Effector memory CD8-positive, alpha-beta T cell (primary cell): Measurements from ENCODE around the gene CALML6.

ENCODE experiments used
- ATAC-seq: fragments of 150-1000 bp; cut with Tn5 transposase; replicated peaks from 2 replicates; pipeline ENCODE4 v1.10.0; 2021; ENCODE audit warnings: mild to moderate bottlenecking, moderate library complexity
- DNase-seq, 3 experiments: peaks; one replicate each; pipeline ENCODE4 v3.0.0; 2021
- H3K27ac Mint-ChIP-seq, 2 donors: one replicate each; pipeline ENCODE4 v1.8.0; 2022; ENCODE audit warnings: mild to moderate bottlenecking in 2 of 2, mixed read lengths in 2 of 2, moderate library complexity in 2 of 2
- H3K27me3 Mint-ChIP-seq, 2 donors: one replicate each; pipeline ENCODE4 v1.8.0; 2022; ENCODE audit warnings: mixed read lengths in 2 of 2
- H3K36me3 Mint-ChIP-seq: one replicate; pipeline ENCODE4 v1.8.0; 2022; ENCODE audit warnings: mild to moderate bottlenecking, moderate library complexity, mixed read lengths; ENCODE audit not compliant: insufficient read depth
- H3K4me1 Mint-ChIP-seq, 2 donors: one replicate each; pipeline ENCODE4 v1.8.0; 2022; ENCODE audit warnings: low read depth in 2 of 2, mixed read lengths in 2 of 2
- H3K4me3 Mint-ChIP-seq, 2 donors: one replicate each; pipeline ENCODE4 v1.8.0; 2022; ENCODE audit warnings: mild to moderate bottlenecking in 2 of 2, mixed read lengths in 2 of 2, moderate library complexity in 2 of 2
- H3K9me3 Mint-ChIP-seq, 2 donors: one replicate each; pipeline ENCODE4 v1.8.0; 2022; ENCODE audit warnings: mixed read lengths in 2 of 2
- total RNA-seq, 9 experiments: gene quantifications; one replicate each; lab custom pipeline; 2026; lab: John Stamatoyannopoulos, UW

Gene CALML6, protein sequence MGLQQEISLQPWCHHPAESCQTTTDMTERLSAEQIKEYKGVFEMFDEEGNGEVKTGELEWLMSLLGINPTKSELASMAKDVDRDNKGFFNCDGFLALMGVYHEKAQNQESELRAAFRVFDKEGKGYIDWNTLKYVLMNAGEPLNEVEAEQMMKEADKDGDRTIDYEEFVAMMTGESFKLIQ
- 0.10 to 0.78 (median 0.23) reads per million in 9 experiments for total RNA-seq

GRCh38 chr1:1914971-1915692, at the start of gene CALML6:
Gene CALML6, plus strand, starts transcription at chr1:1915260. Its CDS starts 21 bp downstream, at chr1:1915281.
- ATAC-seq: no peak
- Mint-ChIP-seq H3K9me3 (no peaks in the 10 kb centered on the region), H3K27ac (no peak within 1 kb of the TSS), H3K4me1 (peaks cover 11% of the 10 kb centered on the region in 2 donors), H3K4me3 (no peak within 1 kb of the TSS), H3K36me3 (peaks cover 9% of the 10 kb centered on the region), H3K27me3 (peaks cover 7 to 11% of the 10 kb centered on the region in 2 donors)
- DNase-seq: no peak

DNA sequence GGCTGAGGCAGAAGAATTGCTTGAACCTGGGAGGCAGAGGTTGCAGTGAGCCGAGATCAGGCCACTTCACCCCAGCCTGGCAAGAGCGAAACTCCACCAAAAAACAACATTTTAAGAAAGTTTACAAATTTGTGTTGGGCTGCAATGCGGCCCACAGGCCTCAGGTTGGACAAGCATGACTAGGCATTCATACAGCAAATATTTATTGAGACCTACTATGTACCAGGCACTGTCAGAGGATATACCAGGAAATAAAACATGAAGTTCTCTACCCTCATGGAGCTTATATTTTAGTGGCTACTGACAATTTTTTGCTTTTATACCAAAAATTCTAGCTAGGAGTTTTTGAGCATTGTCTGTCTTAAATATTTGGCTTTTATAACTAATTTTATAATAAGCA, 47.9 kb upstream of the CALML6 start:
- no peak for DNase-seq
- H3K9me3 Mint-ChIP-seq: no peaks in the 10 kb centered on the region
- no peak overlapping the region for H3K4me3 Mint-ChIP-seq
- H3K36me3 Mint-ChIP-seq: peaks cover 32% of the 10 kb centered on the region
- no peaks in the 10 kb centered on the region for H3K27me3 Mint-ChIP-seq
- peaks cover 57 to 73% of the 10 kb centered on the region in 2 donors for H3K4me1 Mint-ChIP-seq
- H3K27ac Mint-ChIP-seq: no peak overlapping the region
- no peak for ATAC-seq

GRCh38 chr1:1869469-1869868, 45.6 kb upstream of the CALML6 start:
- no peaks in the 10 kb centered on the region for H3K9me3 Mint-ChIP-seq
- DNase-seq (no peak), ATAC-seq (no peak)
- H3K4me1 Mint-ChIP-seq: peaks cover 61 to 65% of the 10 kb centered on the region in 2 donors
- no peaks in the 10 kb centered on the region for H3K27me3 Mint-ChIP-seq
- peak overlapping the region; percentile 50 to 80 for H3K27ac Mint-ChIP-seq
- peaks cover 47% of the 10 kb centered on the region for H3K36me3 Mint-ChIP-seq
- H3K4me3 Mint-ChIP-seq: peak overlapping the region; percentile 15 to 46

DNA sequence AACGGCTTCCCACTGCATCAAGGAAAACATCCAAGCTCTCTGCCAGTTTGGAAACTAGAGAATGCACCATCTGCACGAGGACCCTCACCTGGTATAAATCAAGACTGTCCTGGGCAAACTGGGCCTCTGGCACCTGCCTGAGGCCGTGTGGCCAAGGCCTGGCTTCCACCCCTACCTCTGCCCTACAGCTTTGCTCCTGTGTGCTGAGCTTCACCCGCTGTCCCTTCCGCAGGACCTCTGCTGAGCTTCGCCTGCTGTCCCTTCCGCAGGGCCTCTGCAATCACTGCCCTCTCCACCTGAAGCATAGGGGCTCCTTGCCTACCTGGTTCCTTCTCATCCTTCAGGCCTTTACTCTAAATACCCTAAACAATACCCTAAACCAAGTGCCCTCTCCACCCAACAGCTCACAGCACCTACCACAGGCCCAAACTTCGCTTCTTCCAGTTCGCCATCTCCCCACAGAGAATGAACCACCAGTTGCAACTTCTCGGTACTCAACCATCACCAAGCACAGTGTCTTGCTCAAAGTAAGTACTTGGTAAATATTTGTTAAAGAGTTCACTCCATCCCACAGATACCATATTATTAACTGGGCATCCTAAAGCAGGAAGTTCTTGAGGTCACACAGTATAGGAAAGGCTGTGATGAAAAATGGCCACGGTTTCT, 42.6 kb upstream of the CALML6 start:
- peak overlapping the region; percentile 33 to 51 for H3K27ac Mint-ChIP-seq
- no peaks in the 10 kb centered on the region for H3K27me3 Mint-ChIP-seq
- H3K4me3 Mint-ChIP-seq: peak overlapping the region; percentile 34 to 58
- DNase-seq (no peak), ATAC-seq (no peak)
- H3K9me3 Mint-ChIP-seq: no peaks in the 10 kb centered on the region
- peaks cover 61 to 62% of the 10 kb centered on the region in 2 donors for H3K4me1 Mint-ChIP-seq
- H3K36me3 Mint-ChIP-seq: peaks cover 63% of the 10 kb centered on the region

DNA sequence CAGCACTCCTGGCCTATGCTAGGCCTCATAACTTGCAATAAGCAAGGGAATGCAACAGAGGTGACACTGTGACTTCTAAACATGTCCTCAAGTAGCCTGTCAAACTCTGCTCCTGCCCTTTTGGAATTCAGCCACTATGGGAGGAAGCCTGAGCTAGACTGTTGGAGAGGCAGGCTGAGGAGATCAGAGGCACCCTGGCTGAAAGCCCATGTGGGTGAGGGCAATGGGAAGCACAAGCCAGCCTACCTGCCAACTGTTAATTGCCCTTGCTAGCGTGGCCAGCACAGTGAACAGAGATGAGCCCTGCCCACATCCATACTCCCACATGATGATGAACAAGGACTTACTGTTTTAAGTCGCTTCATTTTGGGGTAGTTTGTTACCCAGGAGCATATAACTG, 41.9 kb upstream of the CALML6 start:
- Mint-ChIP-seq H3K27ac (peak overlapping the region; percentile 33 to 51), H3K27me3 (no peaks in the 10 kb centered on the region), H3K36me3 (peaks cover 60% of the 10 kb centered on the region), H3K9me3 (no peaks in the 10 kb centered on the region), H3K4me1 (peaks cover 65% of the 10 kb centered on the region in 2 donors), H3K4me3 (peak overlapping the region; percentile 34 to 58)
- DNase-seq: no peak
- no peak for ATAC-seq

- no peak for DNase-seq
- no peak overlapping the region for H3K4me3 Mint-ChIP-seq
- ATAC-seq: no peak
- no peaks in the 10 kb centered on the region for H3K27me3 Mint-ChIP-seq
- no peaks in the 10 kb centered on the region for H3K9me3 Mint-ChIP-seq
- H3K4me1 Mint-ChIP-seq: peaks cover 68 to 69% of the 10 kb centered on the region in 2 donors
- peaks cover 75% of the 10 kb centered on the region for H3K36me3 Mint-ChIP-seq
- H3K27ac Mint-ChIP-seq: peak overlapping the region; percentile 51 to 89
Measured at GRCh38 chr1:1874901-1875300, 40.2 kb upstream of the CALML6 start.

DNA sequence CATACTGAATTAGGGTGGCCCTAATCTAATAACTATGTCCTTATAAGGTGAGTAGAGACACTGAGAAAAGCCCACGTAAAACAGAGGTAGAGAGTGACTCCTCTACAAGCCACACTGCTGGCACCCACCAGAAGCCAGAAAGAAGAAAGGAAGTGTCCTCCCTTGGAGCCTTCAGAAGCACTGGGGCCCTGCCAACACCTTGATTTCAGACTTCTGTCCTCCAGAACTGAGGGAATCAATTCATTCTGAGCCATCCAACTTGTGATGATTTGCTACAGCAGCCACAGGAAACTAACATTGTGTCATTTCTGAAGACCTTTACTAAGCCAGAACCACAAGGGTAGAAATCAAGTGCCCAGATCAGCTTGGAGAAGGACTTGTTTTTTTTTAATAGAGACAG, 39.1 kb upstream of the CALML6 start:
- Mint-ChIP-seq H3K27ac (peak overlapping the region; percentile 85 to 89), H3K36me3 (peaks cover 79% of the 10 kb centered on the region), H3K4me3 (peak overlapping the region; percentile 50 to 65), H3K4me1 (peaks cover 66 to 69% of the 10 kb centered on the region in 2 donors), H3K27me3 (no peaks in the 10 kb centered on the region), H3K9me3 (no peaks in the 10 kb centered on the region)
- ATAC-seq (peak; percentile 50), DNase-seq (no peak)

DNA sequence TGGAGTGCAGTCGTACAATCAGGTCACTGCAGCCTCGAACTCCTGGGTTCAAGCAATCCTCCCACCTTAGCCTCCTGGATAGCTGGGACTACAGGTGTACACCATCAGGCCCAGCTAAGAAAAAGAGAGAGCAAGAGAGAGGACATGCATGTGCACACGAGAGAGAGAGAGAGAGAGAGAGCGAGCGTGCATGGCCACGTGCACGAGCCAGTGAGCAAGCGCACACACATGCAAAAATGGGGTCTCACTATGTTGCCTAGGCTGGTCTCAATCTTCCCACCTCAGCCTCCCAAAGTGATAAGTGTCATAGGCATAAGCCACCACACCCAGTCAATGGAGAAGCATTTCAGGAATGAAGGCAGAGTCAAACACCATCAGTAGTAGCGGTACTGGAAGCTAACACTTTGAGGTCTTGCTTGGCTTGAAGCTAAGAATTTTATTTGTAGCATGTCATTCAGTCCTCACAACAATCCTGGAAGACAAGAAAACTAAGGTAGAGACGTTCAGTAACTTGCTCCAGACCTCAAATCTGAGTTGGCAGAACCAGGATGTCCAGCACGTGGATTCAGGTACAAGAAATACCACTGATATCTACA, 38.6 kb upstream of the CALML6 start:
- peak; percentile 4 for ATAC-seq
- peak overlapping the region; percentile 85 to 89 for H3K27ac Mint-ChIP-seq

DNA sequence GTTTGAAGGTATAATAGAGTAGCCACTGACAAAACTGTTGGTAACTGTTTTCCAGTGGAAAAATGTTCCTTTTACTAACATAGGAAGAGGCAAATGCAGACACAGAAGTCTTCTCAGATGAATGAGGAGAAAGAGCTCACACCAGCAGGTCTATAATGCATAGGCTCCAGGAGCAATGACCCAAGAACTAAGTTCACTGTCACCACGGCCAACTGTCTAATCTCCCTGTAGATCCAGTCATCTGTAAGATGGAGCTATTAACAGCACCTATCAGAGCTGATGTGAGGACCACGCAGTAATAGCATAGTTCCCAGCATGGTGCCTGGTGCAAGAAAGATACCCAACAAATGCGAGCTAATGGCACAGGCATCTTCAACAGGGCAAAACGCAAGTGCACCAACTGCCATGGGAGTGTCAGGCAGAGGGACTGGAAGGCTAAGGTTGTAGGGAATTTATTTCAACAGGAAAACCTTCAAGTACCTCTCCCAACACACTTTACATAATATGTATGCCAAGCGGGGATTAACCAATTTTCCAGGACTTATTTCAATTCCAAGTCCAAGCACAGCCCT, 37.1 kb upstream of the CALML6 start:
- H3K27me3 Mint-ChIP-seq: no peaks in the 10 kb centered on the region
- H3K4me3 Mint-ChIP-seq: peak overlapping the region; percentile 2 to 26
- H3K27ac Mint-ChIP-seq: peak overlapping the region in 1 of 2 donors; percentile 41
- H3K9me3 Mint-ChIP-seq: no peaks in the 10 kb centered on the region
- H3K36me3 Mint-ChIP-seq: peaks cover 82% of the 10 kb centered on the region
- ATAC-seq (no peak), DNase-seq (no peak)
- peaks cover 64 to 65% of the 10 kb centered on the region in 2 donors for H3K4me1 Mint-ChIP-seq

More for the DNA sequence above, 38.6 kb upstream of the CALML6 start:
- H3K36me3 Mint-ChIP-seq: peaks cover 80% of the 10 kb centered on the region
- no peak for DNase-seq
- peaks cover 66 to 69% of the 10 kb centered on the region in 2 donors for H3K4me1 Mint-ChIP-seq
- no peaks in the 10 kb centered on the region for H3K27me3 Mint-ChIP-seq
- peak overlapping the region; percentile 50 to 65 for H3K4me3 Mint-ChIP-seq
- no peaks in the 10 kb centered on the region for H3K9me3 Mint-ChIP-seq

GRCh38 chr1:1879942-1880341, 35.1 kb upstream of the CALML6 start:
- peaks cover 81% of the 10 kb centered on the region for H3K36me3 Mint-ChIP-seq
- H3K27me3 Mint-ChIP-seq: no peaks in the 10 kb centered on the region
- peaks cover 63 to 72% of the 10 kb centered on the region in 2 donors for H3K4me1 Mint-ChIP-seq
- ATAC-seq (no peak), DNase-seq (no peak)
- H3K27ac Mint-ChIP-seq: peak overlapping the region in 1 of 2 donors; percentile 79
- H3K4me3 Mint-ChIP-seq: peak overlapping the region in 1 of 2 donors; percentile 9
- no peaks in the 10 kb centered on the region for H3K9me3 Mint-ChIP-seq

DNA sequence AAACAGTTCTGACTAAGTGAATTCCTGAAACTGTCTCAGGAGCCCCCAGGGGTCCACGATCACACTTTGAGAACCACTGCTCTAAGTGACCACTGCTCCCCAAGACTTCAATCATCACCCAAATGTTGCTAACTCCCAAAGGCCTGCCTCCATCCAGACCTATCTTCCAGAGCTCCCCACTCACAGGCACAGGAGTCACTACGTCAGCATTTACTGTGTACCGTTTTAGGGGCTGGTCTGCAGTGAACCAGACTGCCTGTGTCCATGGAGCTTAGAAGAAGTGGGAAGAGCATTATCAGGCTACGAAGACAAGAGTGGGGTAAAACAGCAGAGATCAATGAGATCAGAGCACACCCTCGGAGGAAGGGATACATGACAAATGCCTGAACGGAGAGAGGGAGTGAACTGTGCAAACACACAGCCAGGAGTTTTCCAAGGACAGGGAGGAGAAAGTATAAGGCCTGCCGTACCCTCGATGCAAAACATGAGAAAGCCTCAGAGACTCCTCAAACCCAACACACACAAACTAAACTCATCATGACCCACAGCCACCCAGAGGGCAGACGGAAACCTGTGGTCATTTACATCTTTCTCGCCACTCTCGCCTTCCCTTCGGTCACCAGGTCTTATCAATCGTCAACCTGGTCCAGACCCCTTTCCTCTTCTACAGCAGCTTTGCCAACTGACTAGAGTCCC, 34.3 kb upstream of the CALML6 start:
- peaks cover 58 to 68% of the 10 kb centered on the region in 2 donors for H3K4me1 Mint-ChIP-seq

GRCh38 chr1:1881727-1882126, 33.3 kb upstream of the CALML6 start:
- DNase-seq: no peak
- H3K27me3 Mint-ChIP-seq: no peaks in the 10 kb centered on the region
- no peak for ATAC-seq
- peaks cover 54 to 63% of the 10 kb centered on the region in 2 donors for H3K4me1 Mint-ChIP-seq
- H3K36me3 Mint-ChIP-seq: peaks cover 82% of the 10 kb centered on the region
- H3K9me3 Mint-ChIP-seq: no peaks in the 10 kb centered on the region
- H3K27ac Mint-ChIP-seq: peak overlapping the region; percentile 79 to 88
- peak overlapping the region; percentile 50 to 74 for H3K4me3 Mint-ChIP-seq

More for the DNA sequence above, 34.3 kb upstream of the CALML6 start:
- H3K27ac Mint-ChIP-seq: peak overlapping the region; percentile 79 to 88
- ATAC-seq (no peak), DNase-seq (no peak)
- no peaks in the 10 kb centered on the region for H3K9me3 Mint-ChIP-seq
- peak overlapping the region; percentile 50 to 74 for H3K4me3 Mint-ChIP-seq
- no peaks in the 10 kb centered on the region for H3K27me3 Mint-ChIP-seq
- H3K36me3 Mint-ChIP-seq: peaks cover 81% of the 10 kb centered on the region
